IPS DF 6.9 (cell line): ENCODE measurements around the gene BAIAP2L1.
"Not testable (repeated sequence)": the region's sequence is repeated elsewhere in the genome, so short reads cannot be mapped to it uniquely, and the experiment has no call there.

Experiments
- DNase-seq: peaks from one replicate; pipeline ENCODE4 v3.0.0-alpha.2; 2013; ENCODE audit warnings: low read depth, low spot score
- H3K27ac ChIP-seq: one replicate; pipeline ENCODE4 v1.5.1; 2013; ENCODE audit warnings: low read length, control low read depth
- H3K27me3 ChIP-seq: 2 replicates; pipeline ENCODE4 v1.6.1; 2013; ENCODE audit warnings: mild to moderate bottlenecking, low read length; ENCODE audit not compliant: control insufficient read depth, insufficient read depth
- H3K36me3 ChIP-seq: 2 replicates; pipeline ENCODE4 v1.6.1; 2013; ENCODE audit warnings: low read length; ENCODE audit not compliant: control insufficient read depth, insufficient read depth
- H3K4me1 ChIP-seq: 2 replicates; pipeline ENCODE4 v1.6.1; 2013; ENCODE audit warnings: low read length; ENCODE audit not compliant: control insufficient read depth, insufficient read depth
- H3K4me3 ChIP-seq: 2 replicates; pipeline ENCODE4 v1.5.1; 2013; ENCODE audit warnings: mild to moderate bottlenecking, low read length
- H3K9me3 ChIP-seq: 2 replicates; pipeline ENCODE4 v1.6.1; 2013; ENCODE audit warnings: low read length, inconsistent platforms; ENCODE audit not compliant: control insufficient read depth, insufficient read depth
- WGBS: extraction: QIAGEN DNeasy Blood & Tissue Kit; methylation state at CpG from one replicate; pipeline ENCODE4 v1.1.7; 2013; ENCODE audit warnings: mixed read lengths, missing lambda C conversion rate; ENCODE audit not compliant: insufficient read length, insufficient coverage; 5-methylcytosine and 5-hydroxymethylcytosine counted together

Gene BAIAP2L1

DNA sequence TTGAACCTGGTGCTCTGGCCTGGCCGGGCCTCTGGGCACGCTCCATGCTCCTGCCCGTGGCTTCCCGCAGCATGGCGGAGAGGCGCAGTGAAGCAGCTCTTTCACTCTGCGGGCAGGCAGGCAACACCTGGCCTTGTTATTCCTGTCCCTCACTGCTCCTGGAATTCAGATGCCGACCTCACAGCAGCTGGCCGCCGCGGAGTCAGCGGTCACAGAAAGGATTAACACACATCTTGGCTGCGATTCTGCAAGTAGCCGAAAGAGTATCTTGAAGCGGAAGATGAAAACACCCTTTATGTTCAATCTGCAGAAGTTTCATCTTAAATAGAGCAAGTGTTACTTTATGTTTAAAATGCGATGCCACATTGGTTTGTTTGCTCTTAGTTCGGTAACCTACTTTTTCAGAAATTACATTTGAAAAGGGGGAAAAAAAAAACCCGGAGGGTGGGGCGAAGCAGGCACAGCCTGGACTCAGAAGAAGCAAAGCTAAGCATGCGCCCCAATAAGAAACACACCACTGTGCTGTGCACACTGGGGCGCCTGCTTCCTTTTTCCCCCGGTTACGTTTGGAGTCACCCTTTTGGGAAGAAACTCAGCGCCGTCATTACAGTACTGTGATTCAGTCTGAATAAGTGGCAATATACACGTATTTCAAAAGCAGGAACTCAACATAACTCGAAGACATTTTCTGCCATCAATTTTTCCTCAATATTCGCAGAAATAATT, 77.1 kb downstream of the BAIAP2L1 start:
- Histone ChIP-seq H3K9me3 (no peaks in the 10 kb centered on the region), H3K36me3 (no peaks in the 10 kb centered on the region), H3K4me3 (no peak overlapping the region), H3K27me3 (no peaks in the 10 kb centered on the region), H3K27ac (no peak overlapping the region), H3K4me1 (peaks cover 7% of the 10 kb centered on the region)
- peak; percentile 29 for DNase-seq
- no CpG with 5 or more reads among the region's 28 CpGs for WGBS

DNA sequence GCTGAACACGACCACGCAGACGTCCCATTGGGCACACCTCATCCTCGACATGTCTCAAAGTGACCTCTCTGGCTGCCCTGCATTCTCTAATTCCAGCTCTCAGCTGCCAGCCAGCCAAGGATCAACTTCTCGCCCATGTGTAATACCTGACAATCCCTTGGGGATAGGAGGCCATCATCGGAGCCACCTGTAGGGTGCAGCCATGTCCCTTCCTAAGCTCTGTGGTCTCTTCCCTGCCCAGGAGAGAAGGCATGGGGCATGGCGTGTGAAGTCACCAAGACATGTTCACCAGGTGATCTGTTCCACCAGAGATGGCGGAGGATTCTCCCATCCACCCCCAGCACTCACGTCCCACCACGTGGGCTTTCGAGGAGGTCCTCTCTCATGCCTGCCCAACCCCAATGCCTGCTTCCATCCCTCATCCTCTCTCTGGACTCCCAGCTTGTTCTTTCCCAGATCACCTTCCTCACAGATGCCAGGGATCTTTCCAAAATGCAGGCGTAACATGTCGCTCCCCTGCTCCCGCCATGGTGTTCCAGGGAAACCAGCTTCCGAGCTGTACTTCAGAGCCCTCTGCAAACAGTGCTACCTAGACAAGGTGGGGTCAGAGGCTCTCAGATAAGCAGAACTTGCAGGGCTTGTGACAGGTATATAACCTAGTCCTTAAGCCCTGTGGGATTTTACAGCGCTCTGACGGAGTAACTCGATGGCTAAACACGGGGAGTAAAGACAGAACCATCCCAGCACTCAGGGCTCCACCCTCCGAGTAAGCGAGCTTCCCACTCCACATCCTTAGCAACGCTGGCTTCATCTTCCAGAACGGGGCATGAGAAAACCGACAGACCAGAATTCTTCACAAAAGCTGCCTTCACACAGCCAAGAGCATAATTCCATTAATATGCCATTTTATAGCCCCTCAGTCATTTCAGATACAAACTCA, 78.3 kb downstream of the BAIAP2L1 start:
- WGBS: no CpG with 5 or more reads among the region's 24 CpGs
- H3K36me3 ChIP-seq: no peaks in the 10 kb centered on the region

DNA sequence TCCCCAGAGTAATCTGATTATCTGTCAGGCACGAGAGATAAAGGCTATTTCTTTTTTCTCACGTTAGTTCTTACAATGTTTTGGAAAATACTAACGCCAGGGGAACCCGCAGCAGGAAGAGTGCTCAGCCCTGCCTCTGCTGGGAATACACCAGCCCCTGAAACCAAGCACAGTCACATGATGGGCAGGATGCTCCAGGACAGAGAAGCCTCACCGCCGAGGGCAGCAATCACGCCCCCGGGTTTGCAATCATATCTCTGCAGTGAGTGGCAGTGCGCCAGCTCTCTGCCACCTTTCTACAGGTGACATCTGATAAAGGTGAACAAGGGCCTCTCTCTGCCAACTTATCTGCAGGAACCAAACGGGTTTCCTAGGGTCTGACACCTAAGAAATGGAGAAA, 79.6 kb downstream of the BAIAP2L1 start:
- no peak overlapping the region for H3K4me3 ChIP-seq
- peaks cover 7% of the 10 kb centered on the region for H3K4me1 ChIP-seq
- WGBS: no CpG with 5 or more reads among the region's 10 CpGs
- H3K9me3 ChIP-seq: no peaks in the 10 kb centered on the region
- H3K36me3 ChIP-seq: peaks cover 3% of the 10 kb centered on the region; the same call in 1 of the 2 replicates
- no peaks in the 10 kb centered on the region for H3K27me3 ChIP-seq
- DNase-seq: no peak
- H3K27ac ChIP-seq: no peak overlapping the region

More for the DNA sequence above, 78.3 kb downstream of the BAIAP2L1 start:
- H3K4me3 ChIP-seq: no peak overlapping the region
- H3K9me3 ChIP-seq: no peaks in the 10 kb centered on the region
- H3K4me1 ChIP-seq: peaks cover 7% of the 10 kb centered on the region
- no peak overlapping the region for H3K27ac ChIP-seq
- H3K27me3 ChIP-seq: no peaks in the 10 kb centered on the region
- DNase-seq: no peak

DNA sequence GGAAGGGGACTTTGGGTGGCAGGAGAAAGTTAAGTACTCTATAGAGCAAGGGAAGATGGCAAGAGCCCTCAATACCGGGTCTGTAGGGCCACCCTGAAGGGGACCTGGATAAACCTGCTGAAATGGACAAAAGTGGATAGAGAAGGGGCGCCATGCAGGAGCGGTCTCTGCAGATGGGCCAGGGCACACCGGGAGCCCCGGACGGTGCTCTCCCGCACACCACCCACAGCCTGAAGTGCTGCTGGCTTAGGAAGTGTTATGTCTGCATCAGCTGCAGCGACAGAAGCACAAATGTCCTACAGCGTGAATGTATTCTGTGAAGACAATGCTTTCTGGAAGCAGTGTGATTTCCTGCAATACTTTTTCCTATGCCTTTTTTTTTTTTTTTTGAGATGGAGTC, 81.7 kb downstream of the BAIAP2L1 start:
- no peak for DNase-seq

DNA sequence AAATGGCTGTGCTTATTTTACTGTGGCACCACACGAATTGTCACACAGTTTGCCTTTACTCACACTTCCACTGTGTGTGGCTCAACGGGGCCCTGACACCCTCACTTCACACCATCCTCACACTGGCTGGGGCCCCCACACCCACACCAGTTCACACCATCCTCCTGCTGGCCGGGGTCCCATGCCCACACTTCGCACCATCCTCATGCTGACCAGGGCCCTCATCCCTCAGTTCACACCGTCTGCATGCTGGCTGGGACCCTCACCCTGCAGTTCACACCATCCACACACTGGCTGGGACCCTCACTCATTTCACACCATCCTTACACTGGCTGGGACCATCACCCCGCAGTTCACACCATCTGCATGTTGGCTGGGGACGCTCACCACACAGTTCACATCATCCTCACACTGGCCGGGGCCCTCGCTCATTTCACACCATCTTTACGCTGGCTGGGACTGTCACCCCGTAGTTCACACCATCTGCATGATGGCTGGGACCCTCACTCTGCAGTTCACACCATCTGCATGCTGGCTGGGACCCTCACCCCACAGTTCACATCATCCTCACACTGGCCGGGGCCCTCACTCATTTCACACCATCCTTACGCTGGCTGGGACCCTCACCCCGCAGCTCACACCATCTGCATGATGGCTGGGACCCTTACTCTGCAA, 83.4 kb downstream of the BAIAP2L1 start:
- no peak overlapping the region for H3K27ac ChIP-seq
- WGBS: no CpG with 5 or more reads among the region's 14 CpGs
- H3K4me3 ChIP-seq: no peak overlapping the region
- H3K27me3 ChIP-seq: no peaks in the 10 kb centered on the region
- peaks cover 3% of the 10 kb centered on the region; the same call in 1 of the 2 replicates for H3K36me3 ChIP-seq
- DNase-seq: no peak
- peaks cover under 1% of the 10 kb centered on the region; the same call in 1 of the 2 replicates for H3K4me1 ChIP-seq
- H3K9me3 ChIP-seq: no peaks in the 10 kb centered on the region

More for the DNA sequence above, 81.7 kb downstream of the BAIAP2L1 start:
- Histone ChIP-seq H3K27me3 (no peaks in the 10 kb centered on the region), H3K36me3 (peaks cover 3% of the 10 kb centered on the region; the same call in 1 of the 2 replicates), H3K9me3 (no peaks in the 10 kb centered on the region), H3K4me3 (no peak overlapping the region), H3K4me1 (peaks cover 7% of the 10 kb centered on the region), H3K27ac (no peak overlapping the region)
- no CpG with 5 or more reads among the region's 9 CpGs for WGBS

DNA sequence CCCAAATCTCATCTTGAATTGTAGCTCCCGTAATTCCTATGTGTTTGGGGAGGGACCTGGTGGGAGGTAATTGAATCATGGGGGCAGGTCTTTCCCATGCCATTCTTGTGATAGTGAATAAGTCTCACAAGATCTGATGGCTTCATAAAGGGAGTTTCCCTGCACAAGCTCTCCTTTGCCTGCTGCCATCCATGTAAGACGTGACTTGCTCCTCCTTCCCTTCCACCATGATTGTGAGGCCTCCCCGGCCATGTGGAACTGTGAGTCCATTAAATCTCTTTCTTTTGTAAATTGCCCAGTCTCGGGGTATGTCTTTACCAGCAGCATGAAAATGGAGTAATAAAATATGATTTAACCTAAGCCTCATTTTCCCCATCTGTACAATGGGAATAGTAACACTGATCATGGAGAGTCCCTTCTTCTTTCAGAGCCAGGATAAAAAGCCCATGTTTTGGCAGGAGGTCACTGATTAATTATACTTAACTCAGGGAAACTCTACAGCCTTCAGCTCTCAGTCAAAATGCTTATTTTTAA, 84.8 kb downstream of the BAIAP2L1 start:
- not testable (repeated sequence) for H3K36me3 ChIP-seq, H3K27ac ChIP-seq, H3K27me3 ChIP-seq, H3K9me3 ChIP-seq, H3K4me3 ChIP-seq, H3K4me1 ChIP-seq, DNase-seq
- WGBS: no CpG with 5 or more reads among the region's 4 CpGs

- Histone ChIP-seq H3K36me3 (peaks cover 3% of the 10 kb centered on the region; the same call in 1 of the 2 replicates), H3K9me3 (no peaks in the 10 kb centered on the region), H3K4me1 (no peaks in the 10 kb centered on the region), H3K4me3 (no peak overlapping the region), H3K27ac (no peak overlapping the region), H3K27me3 (no peaks in the 10 kb centered on the region)
- no CpG with 5 or more reads among the region's 13 CpGs for WGBS
- DNase-seq: no peak
These were observed 85.4 kb downstream of the BAIAP2L1 start for GRCh38 chr7:98315318-98315993.

DNA sequence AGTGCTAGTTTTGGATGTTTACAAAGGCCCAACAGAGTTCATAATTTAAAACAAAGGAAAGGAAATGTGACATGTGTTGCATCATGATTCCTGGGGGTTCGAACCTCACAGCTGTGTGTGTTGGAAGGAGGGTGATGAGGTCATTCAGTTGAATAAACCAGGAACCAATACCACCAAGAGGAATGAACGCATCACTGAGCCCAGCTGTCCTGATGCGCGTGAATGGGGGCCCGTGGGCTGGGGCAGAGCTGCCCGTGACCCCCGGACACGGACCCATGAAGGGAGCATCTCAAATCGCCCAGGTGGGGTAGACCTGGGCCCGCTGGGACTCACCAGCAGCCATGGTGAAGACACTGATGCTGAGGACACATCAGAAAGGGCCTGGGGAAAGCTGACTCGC, 86.4 kb downstream of the BAIAP2L1 start:
- Histone ChIP-seq H3K4me3 (no peak overlapping the region), H3K27ac (no peak overlapping the region), H3K9me3 (no peaks in the 10 kb centered on the region), H3K36me3 (peaks cover 3% of the 10 kb centered on the region; the same call in 1 of the 2 replicates), H3K27me3 (no peaks in the 10 kb centered on the region), H3K4me1 (no peaks in the 10 kb centered on the region)
- WGBS: no CpG with 5 or more reads among the region's 11 CpGs
- no peak for DNase-seq

DNA sequence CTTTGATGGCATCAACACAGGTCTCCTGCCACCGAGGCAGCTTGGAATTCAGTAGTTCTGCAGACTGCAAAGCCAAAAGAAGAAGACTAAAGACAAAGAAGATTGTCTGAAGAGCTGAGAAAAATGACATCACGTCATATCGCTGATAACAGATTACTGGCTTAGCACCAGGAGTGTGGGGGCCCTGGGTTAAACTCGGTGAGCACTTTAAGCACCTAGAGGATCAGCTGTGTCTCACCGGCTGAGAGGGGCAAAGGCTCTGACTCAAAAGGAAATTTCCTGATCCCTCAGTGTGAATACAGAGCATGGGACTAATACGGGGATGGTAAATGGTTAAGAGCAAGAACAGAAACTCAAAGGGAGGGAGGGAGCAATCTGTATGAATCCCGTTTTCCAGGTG, 88.7 kb downstream of the BAIAP2L1 start:
- H3K36me3 ChIP-seq: peaks cover 5% of the 10 kb centered on the region; the same call in 1 of the 2 replicates
- no CpG with 5 or more reads among the region's 7 CpGs for WGBS
- H3K4me1 ChIP-seq: no peaks in the 10 kb centered on the region

More for the DNA sequence above, 88.7 kb downstream of the BAIAP2L1 start:
- Histone ChIP-seq H3K4me3 (no peak overlapping the region), H3K27ac (no peak overlapping the region), H3K27me3 (no peaks in the 10 kb centered on the region), H3K9me3 (no peaks in the 10 kb centered on the region)
- DNase-seq: no peak
